Measurements from ENCODE around the gene ITGB5.
"Not testable (repeated sequence)": the region's sequence is repeated elsewhere in the genome, so short reads cannot be mapped to it uniquely, and the experiment has no call there.

ITGB5 gene

DNA sequence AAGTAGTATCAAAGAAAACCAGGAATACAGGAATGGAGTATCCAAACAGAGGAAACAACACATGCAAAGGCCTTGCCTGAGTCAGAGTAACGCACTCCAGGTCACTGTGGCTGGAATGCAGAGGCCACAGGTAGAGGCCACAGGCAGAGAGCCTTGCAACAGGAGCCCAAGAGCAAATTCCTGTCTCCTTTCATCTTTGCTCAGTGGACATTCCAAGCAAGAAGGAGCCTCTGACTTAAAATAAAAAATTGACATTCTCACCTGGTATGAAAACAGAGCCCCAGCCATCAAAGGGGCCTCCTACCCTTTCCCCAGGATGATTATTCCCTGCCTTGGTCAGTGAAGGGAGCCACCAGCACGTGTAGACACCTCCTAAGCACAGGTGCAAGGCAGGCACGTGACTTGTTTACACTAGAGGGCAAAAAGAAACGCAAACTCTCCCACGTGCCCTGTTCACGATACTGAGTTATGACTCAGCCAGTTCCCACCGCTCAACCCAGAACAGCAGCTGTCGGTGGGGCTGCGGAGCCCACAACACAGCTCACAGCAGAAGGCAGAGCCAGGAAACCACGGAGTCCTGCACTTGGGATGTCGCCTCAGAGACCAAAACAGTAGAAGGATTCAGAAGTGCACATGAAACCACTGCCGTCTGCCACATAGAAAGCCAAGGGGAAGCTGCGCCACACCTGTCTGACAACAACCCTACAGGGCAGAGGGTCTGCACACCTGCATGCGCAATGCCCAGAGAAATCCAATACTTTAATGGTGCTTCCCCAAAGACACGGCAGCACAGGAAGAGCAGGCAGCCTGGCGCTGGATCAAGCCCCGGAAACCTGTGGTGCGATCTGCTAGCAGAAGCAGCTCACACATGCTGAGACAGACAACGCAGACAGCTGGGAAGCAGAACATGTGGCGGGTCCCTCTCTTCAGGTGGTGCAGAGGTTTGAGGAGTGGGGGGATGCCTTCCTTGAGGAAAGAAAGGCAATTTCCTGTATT is 52.1 kb downstream of the ITGB5 start:
- DNase-seq (ENCODE audit: low spot score): no peak

DNA sequence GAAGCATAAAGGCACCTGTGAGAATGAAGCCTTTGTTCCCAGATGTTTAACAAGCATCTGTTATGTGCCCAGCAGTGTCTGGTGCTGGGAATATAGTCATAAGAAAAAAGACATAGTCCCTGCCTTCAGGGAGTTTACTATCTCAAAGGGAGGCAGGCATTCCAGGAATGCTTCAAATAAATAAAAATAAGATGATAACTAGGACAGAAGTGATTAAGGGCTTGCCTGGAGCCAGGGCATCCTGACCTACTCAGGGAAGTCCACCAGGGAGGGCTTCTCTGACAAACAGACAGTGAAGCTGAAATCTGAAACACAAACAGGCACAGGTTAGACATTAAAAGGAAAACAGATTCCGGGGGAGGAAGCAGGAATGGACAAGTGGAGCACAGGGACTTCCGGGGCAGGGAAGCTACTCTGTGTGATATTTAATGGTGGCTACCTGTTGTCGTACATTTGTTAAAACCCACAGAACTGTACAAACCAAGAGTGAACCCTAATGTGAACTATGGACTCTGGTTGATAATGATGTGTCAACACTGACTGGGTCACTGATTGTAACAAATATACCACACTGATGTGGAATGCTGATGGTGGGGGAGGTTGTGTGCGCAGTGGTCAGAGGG is 53.3 kb downstream of the ITGB5 start:
- no peak for DNase-seq (ENCODE audit: low spot score)

DNA sequence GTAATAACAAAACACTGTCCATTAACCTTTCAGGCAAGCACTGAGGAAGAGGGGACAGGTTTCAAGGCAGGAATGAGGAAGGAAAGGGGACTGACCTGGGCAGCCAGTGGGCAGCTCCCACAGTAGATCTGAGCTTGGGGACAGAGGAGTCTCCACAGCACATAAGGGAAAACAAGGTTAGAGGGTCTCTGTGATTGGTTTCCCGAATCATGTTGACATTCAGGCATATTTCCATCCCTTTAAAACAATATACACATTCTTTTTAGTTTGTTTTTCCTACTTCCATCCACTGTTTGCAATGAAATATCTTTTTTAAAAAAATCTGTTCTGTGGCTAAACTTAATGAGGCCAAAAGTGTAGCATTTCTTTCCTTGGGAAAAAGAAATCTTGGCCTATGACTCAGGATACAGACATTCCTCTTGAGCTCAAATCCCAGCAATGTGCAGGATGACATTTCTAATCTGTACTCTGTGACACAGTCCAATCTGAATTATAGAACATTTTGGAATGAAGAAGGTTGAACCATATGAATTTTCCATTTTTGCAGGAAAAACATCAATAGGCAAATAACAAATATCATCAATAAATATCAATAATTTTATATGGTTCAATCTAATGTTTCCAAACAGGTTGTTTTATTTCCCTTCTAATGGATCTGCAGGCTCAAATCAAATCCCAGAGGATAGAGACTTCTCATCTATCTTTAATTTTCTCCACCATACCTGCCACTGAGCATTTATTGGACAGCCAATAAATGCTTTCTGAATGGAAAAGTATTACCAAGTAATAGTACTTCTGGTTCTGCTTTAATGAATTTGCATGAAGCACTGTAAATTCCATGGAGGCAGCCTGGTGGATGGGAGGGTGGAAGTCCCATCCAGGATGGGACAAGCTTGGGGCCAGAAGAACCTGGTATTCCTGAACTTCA is 54.1 kb downstream of the ITGB5 start:
- peak; percentile 81 for DNase-seq (ENCODE audit: low spot score)

DNA sequence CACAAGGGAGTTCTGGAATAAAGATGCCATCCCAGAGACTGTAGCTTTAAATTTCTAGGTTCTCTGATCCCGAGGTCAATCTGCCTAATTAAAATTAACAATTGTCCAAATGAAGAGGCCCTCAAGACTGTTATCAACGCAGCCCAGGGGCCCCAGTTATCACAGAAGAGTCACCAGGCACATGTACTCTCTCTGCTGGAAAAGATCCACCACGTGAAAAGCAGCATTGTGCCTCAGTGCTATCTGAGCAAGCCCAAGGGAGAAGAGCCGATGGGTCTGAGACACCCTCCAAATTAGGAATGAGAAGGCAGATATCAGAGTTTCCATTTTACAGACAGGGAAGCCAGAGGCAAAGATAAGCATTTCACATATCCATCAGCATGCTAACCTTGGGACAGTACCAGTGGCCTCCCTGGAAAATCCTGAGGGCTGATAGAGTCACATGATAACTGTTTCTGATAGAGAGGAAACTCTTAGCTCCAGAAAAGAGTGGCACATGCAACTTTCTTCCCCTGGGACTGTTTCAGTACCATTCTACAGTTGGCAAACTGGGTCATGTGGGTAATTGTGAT is 55.5 kb downstream of the ITGB5 start:
- DNase-seq (ENCODE audit: low spot score): no peak

DNA sequence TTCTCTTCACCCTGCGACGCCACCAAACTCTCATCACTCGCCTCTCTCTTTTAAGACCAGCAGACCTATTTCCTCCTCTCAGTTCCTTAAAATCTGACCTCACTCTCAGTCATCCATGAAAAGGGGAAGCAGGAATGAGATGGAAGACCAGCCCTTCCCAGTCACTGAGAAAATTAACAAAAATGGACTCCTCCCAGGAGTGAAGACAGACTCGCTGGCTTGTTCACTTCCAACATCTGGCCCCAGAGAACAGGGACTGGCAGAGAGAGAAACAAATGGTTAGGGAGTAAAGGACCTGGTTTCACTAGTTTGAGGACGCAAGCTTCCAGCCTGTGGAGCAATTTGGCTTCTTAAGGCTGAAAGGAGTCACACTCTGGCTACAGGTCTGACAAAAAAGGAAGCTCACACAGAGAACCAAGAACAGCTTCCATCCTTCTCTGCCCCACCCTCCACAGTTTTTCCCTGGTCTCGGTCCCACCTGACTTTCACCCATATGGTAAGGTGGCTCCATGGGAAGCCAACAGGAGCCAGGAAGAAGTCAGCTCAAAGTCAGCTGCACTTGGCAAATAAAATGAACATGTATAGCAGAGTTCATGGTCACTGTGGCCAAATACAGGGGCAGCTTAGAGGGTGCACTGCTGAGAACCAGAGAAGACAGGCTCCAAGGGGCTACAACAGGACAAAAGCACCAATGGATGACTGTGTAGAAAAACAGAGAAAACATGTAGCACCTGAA is 57.2 kb downstream of the ITGB5 start:
- peak; percentile 40 for DNase-seq (ENCODE audit: low spot score)

DNA sequence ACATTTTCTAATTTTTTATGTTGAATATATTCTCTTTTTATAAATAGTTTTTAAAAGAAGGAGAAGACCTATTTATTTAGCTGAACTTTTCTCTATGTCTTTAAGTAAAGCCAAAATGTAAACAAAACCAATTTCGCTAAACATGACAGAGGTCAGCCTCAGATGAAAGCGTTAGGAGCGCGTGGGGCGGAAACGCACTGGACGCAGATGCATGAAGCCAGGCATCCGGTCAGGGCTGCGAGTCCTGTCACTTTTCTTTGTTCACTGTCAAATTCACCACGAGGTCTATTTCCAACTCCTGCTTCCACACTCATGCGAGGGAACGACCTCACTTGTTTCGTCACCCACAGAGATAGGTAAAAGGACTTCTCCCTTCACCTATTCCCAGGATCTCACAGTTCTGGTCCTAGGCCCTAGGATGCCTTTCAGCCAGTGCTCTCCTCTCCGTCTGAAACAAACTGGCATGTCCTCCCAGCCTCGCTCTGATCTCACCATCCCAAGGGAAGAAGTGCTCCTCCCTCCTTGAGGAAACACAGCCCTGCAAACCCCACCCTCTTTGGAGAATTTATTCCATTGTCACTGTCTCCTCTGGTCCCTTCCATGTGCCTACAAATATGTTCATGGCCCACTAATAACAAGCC is 57.9 kb downstream of the ITGB5 start:
- peak; percentile 35 for DNase-seq (ENCODE audit: low spot score)

DNA sequence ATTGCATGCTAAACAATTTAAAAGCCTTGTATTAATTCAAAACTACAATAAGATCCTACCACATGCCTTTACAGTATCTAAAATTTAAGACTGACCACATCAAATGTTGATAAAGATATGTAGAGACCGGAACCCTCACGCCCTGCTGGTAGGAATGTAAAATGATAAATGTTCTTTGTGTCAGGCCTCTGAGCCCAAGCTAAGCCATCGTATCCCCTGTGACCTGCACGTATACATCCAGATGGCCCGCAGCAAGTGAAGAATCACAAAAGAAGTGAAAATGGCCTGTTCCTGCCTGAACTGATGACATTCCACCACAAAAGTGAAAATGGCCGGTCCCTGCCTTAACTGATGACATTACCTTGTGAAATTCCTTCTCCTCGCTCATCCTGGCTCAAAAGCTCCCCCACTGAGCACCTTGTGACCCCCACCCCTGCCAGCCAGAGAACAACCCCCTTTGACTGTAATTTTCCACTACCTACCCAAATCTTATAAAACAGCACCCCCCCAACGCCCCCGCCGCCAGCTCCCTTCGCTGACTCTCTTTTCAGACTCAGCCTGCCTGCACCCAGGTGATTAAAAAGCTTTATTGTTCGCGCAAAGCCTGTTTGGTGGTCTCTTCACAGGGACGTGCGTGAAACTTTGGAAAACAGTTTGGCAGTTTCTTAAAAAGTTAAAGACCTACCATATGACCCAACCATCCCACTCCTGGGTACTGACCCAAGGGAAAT is 59.5 kb downstream of the ITGB5 start:
- not testable (repeated sequence) for DNase-seq (ENCODE audit: low spot score)

DNA sequence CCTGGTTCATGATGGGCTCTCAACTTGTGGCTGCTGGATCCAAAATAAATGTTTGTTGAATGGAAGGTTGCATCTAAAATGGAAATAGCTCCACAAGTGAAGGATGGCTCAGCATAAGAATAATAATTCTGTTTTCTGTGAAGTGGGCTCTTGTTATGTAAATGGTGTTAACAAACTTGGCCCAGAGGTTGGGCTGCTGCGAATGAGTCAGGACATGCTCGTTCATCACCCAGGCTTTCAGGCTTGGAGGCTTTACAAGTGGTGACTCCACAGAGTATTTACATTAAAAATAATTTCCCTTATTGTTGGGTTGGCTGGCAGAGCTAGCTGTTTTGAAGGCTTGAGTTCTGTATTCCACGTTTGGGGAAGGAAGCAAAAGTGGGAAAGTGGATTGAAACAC is 60.5 kb downstream of the ITGB5 start:
- DNase-seq (ENCODE audit: low spot score): peak; percentile 73

DNA sequence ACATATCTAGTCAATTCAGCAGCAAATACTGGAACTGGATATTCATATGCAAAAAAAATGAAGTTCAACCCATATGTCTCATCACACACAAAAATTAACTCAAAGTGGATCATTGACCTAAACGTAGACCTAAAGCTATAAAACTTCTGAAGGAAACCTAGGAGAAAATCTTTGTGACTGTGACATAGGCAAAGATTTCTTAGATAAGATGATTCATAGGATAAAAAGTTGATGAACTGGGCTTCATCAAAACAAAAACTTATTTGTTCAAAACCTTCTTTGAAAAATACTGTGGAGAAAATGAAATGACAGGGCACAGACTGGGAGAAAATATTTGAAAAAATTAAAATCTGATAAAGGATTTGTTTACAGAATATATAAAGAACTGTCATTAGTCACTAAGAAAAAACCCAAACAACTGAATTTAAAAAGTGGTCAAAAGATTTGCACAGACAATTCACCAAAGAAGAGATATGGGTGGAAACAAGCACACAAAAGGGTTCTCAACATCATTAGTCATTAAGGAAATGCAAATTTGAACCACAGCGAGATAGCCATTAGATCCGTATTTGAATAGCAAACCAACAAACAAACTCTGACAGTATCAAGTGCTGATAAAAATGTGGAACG is 62.8 kb downstream of the ITGB5 start:
- DNase-seq (ENCODE audit: low spot score): no peak

DNA sequence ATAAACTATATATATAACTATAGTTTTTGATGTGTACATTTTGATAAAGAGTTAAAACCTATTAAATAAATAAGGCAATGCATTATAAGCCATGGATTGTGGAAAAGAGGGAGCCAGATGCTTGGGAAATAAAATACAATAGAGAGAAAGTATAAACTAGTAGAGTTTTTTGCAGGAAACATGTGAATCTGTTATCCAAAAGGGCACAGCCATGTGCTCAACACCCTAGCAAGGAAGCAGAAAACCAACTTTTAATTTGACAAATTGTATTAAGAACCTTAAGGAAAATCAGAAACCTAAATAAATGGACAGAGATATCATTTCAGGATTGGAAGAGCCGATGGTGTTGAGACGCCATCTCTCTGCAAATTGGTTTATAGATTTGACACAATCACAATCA is 63.5 kb downstream of the ITGB5 start:
- no peak for DNase-seq (ENCODE audit: low spot score)

DNA sequence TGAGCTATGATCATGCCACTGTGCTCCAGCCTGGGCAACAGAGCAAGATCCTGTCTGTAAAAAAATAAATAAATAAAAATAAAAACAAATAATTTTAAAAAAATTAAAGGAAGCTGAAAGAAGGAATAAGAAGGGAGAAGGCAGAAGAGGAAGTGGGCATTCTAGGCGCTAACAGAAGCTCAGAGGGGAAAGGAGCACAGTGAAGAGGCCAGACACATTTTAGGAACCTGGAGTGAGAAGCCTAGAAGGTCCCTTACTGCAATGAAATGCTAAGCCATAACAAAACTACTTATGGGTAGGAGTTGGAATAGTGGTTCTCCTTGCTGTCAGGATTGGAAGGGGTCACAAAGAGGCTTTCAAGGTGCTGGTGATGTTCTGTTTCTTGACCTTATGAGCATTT is 64.0 kb downstream of the ITGB5 start:
- no peak for DNase-seq (ENCODE audit: low spot score)

DNA sequence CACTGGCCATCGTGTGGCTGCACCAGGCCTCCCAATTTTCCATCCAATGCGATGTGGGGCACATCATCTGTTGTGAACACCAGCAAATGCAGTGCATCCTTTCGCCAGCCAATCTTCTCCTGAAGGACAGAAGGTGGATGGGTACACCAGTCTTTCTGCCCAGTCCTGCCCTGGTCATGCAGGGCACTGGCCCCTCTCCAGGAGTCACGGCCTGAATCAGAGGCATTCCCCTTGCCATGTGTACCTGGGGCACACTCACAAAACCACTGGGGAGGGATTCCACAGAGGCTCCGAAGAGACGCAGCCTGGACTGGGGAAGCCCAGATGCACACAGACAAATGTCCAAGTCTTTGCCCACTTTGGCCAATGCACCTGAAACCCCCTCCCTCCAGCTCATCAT is 65.8 kb downstream of the ITGB5 start:
- no peak for DNase-seq (ENCODE audit: low spot score)

DNA sequence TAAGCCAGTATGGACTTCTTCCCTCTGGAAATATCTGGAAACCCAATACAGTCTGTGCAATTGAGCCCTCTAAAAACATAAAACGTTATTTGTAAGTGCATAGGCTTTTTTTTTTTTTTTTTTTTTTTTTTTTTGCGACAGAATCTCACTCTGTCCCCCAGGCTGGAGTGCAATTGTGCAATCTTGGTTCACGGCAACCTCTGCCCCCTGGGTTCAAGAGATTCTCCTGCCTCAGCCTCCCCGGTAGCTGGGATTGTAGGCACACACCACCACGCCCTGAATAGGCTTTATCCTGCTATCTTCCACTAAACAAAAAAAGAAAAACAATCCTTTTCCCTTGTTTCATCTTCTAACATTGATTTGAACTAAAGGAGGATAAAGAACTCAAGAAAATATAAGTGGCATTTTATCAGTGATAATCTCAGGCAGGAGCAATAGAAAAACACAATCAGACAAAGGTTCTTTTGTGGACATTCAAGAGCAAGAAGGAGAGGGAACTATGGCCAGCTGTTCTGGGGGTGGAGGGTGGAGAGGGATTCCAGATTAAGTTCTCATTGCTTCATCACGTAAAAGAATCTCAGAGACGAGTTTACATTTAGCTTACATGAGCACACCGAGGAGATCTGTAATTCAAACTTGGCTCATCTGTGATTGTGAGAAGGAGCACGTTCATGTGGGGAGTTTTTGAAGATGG is 68.6 kb downstream of the ITGB5 start:
- no peak for DNase-seq (ENCODE audit: low spot score)

DNA sequence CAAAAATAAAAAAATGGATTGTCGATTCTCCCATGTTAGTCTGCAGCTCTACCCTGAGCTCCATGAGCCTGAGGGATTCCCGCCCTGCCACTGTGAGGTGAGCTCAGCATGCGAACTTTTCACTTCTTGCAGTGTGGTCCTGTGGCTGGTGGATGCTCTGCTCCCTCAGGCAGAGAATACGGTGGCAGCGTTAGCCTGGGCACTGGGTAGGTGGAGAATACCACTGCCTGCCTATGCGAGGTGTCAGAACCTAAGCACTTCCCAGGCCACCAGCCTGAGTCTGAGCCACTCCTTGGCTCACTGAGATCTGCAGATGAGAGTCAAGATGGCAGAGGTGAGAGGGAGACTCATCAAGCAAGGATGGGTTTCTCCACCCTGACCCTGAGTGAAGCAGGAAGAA is 70.1 kb downstream of the ITGB5 start:
- DNase-seq (ENCODE audit: low spot score): no peak

DNA sequence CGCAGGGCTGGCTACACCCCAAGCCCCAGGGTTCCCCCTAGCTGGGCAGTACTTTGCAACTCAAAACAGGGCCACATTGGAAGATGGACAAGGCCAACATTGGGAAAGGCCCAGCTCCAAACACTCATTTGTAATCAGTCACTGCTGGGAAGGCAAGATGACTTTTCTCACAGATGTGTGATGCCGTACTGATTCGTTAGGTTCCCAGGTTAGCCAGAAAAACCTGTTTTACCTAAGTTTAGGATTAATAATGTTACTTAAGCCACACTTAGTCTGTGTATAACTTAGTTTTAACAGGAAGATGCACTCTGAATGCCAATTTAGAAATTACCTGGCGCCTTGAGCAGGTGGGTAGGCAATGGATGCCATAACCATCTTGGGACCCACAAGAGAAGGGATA is 71.0 kb downstream of the ITGB5 start:
- no peak for DNase-seq (ENCODE audit: low spot score)

DNA sequence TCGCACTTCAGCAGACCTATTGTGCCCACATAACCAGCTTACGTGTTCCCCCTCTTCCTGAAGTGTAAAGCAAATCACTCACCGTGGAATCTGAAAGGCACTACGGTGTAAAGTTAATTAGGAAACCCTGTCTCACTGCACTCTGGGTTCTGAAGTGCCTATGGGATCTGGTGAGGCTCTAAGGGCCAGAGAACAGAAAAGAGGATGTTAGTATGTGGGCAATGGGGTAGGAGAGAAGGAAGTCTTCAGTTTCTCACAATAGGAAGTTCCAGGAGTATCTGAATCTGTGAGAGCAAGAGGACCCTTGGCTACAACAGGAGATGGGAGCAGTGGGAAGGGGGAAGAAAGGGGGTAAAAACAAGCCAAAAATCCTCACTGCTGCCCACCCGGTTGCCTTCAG is 71.4 kb downstream of the ITGB5 start:
- DNase-seq (ENCODE audit: low spot score): no peak

DNA sequence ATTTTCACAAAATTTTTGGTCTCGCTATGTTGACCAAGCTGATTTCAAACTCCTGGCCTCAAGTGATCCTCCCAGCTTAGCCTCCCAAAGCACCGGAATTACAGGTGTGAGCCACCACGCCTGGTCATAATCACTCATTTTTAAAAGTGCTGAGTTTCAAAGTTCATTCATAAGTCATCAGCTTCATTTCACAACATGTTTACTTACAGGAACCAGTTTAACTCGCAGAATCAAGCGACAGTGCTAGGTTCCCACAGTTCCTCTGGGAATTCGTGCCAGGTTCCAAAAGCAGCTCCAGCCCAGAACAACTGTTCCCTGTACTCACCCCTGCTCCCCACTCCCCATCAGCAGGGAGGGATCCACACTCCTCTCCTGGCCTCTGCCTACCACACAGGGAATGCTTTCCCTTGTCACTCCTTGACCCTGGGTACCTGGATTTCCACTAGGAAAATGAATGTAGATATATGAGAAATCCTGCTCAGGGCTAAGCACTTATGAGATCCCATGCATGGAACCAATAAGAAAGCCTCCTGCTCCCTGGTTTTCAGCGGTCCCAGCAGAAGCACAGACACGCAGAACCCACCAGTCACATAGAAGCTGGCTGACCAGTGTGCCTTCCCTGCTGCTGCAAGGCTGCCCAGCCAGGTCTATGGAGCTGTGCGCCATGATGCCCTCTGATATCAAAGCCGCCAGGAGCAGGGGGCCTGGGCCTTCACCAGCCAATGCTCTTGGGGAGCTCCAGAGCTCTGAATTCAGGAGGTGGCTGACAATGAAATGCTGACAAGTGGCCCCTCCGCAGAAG is 72.3 kb downstream of the ITGB5 start:
- DNase-seq (ENCODE audit: low spot score): no peak

DNA sequence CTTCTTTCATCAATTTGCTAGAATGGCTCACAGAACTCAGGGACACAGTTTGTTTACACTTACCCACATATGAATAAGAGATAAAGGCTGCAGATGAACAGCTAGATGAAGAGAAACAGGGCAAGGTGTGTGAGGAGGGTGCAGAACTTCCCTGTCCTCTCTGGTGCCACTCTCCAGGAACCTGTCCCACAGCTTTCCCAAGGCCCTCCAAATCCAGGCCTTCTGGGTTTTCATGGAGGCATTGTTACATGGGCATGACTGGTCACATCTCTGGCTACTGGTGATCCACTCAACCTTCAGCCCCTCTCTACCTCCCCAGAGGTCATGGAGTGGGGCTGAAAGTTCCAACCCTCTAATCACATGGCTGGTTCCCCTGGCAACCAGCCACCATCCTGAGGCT is 73.6 kb downstream of the ITGB5 start:
- DNase-seq (ENCODE audit: low spot score): no peak

Measured in AG08395 (cell line).